HG03342 (cell line): ENCODE results near the gene MMS19.
"Not testable (repeated sequence)": the region's sequence is repeated elsewhere in the genome, so short reads cannot be mapped to it uniquely, and the experiment has no call there.

Experiments used
- ATAC-seq: cut with Tn5 transposase; IDR thresholded peaks from one replicate; pipeline ENCODE4 v1.9.1; 2021; ENCODE audit warnings: mild to moderate bottlenecking, moderate library complexity; ENCODE audit not compliant: unreplicated experiment

Gene MMS19

GRCh38 chr10:97506199-97506991 is 8.2 kb upstream of the MMS19 start:
- no peak for ATAC-seq

- no peak for ATAC-seq
Observed at GRCh38 chr10:97505152-97505551, 6.9 kb upstream of the MMS19 start.

GRCh38 chr10:97503406-97503805 is 5.2 kb upstream of the MMS19 start:
- no peak for ATAC-seq

- ATAC-seq: no peak
Observed at GRCh38 chr10:97502916-97503315, 4.7 kb upstream of the MMS19 start.

- no peak for ATAC-seq
Observed at GRCh38 chr10:97500297-97500575, 2.0 kb upstream of the MMS19 start.

GRCh38 chr10:97499561-97500296 is 1.5 kb upstream of the MMS19 start:
- ATAC-seq: no peak

- ATAC-seq: no peak
Observed at GRCh38 chr10:97498841-97499560, 779 bp upstream of the MMS19 start, which contains the start of gene UBTD1. UBTD1 (plus strand) TSS chr10:97498924; CDS start chr10:97499204, 280 bp downstream.

- peak; percentile 33 for ATAC-seq
Observed at GRCh38 chr10:97497572-97498075, 598 bp downstream of the MMS19 start.

- ATAC-seq: no peak
Observed at GRCh38 chr10:97494863-97495506, 3.2 kb downstream of the MMS19 start.

GRCh38 chr10:97494151-97494550 is 4.1 kb downstream of the MMS19 start:
- ATAC-seq: no peak

GRCh38 chr10:97490592-97490991 is 7.6 kb downstream of the MMS19 start:
- no peak for ATAC-seq

- no peak for ATAC-seq
Observed at GRCh38 chr10:97485647-97486281, 12.5 kb downstream of the MMS19 start.

- no peak for ATAC-seq
Observed at GRCh38 chr10:97483921-97484320, 14.3 kb downstream of the MMS19 start.

GRCh38 chr10:97483506-97483905 is 14.7 kb downstream of the MMS19 start:
- ATAC-seq: no peak

- no peak for ATAC-seq
Observed at GRCh38 chr10:97482381-97482780, 15.8 kb downstream of the MMS19 start.

- ATAC-seq: no peak
Observed at GRCh38 chr10:97481071-97481470, 17.2 kb downstream of the MMS19 start.

GRCh38 chr10:97479939-97480338 is 18.3 kb downstream of the MMS19 start:
- ATAC-seq: no peak

GRCh38 chr10:97479410-97479809 is 18.8 kb downstream of the MMS19 start:
- not testable (repeated sequence) for ATAC-seq

GRCh38 chr10:97475936-97476594 is 22.2 kb downstream of the MMS19 start:
- ATAC-seq: no peak

- ATAC-seq: no peak
Observed at GRCh38 chr10:97474918-97475317, 23.3 kb downstream of the MMS19 start.
